HG02870 (cell line): ENCODE measurements around the gene DOCK11.
"Not testable (repeated sequence)": the region's sequence is repeated elsewhere in the genome, so short reads cannot be mapped to it uniquely, and the experiment has no call there.

Experiments
- ATAC-seq: cut with Tn5 transposase; IDR thresholded peaks from one replicate; pipeline ENCODE4 v1.9.1; 2021; ENCODE audit warnings: mild to moderate bottlenecking, moderate library complexity; ENCODE audit not compliant: unreplicated experiment

The DOCK11 gene

GRCh38 chrX:118727686-118728339 is 232.2 kb downstream of the DOCK11 start:
- ATAC-seq = peak; percentile 23

GRCh38 chrX:118729042-118729652 is 233.5 kb downstream of the DOCK11 start:
- ATAC-seq = no peak

GRCh38 chrX:118730500-118731247 is 235.1 kb downstream of the DOCK11 start:
- no peak for ATAC-seq

GRCh38 chrX:118732551-118732950 is 236.9 kb downstream of the DOCK11 start:
- ATAC-seq = not testable (repeated sequence)

GRCh38 chrX:118734909-118735308 is 239.3 kb downstream of the DOCK11 start:
- ATAC-seq = no peak
